SJCRH30 (cell line): Measurements from ENCODE around the gene ELFN2. TPM values are rescaled to one million over a fixed set of nuclear protein-coding genes. Genes with fewer than 3 reads are reported as not detected.
A peak's percentile ranks its signal among the peaks of the same experiment; 100 is the strongest.

Experiments used
- DNase-seq, 2 experiments: peaks; one replicate each; pipeline ENCODE4 v3.0.0-alpha.2; 2015 to 2020
- H3K27ac ChIP-seq: fragments of 250-450 bp; sonication (Bioruptor Pico); 2 replicates; pipeline ENCODE4 v1.5.1; 2020; ENCODE audit warnings: mild to moderate bottlenecking, moderate library complexity
- H3K27me3 ChIP-seq: fragments of 250-450 bp; sonication (Bioruptor Pico); 2 replicates; pipeline ENCODE4 v1.5.1; 2020; ENCODE audit warnings: mild to moderate bottlenecking, moderate library complexity
- H3K36me3 ChIP-seq: fragments of 250-450 bp; sonication (Bioruptor Pico); 2 replicates; pipeline ENCODE4 v1.5.1; 2020; ENCODE audit warnings: mild to moderate bottlenecking, moderate library complexity
- H3K4me1 ChIP-seq: fragments of 250-450 bp; sonication (Bioruptor Pico); 2 replicates; pipeline ENCODE4 v1.5.1; 2020; ENCODE audit warnings: mild to moderate bottlenecking, moderate library complexity
- H3K4me3 ChIP-seq: fragments of 250-450 bp; sonication (Bioruptor Pico); 2 replicates; pipeline ENCODE4 v1.5.1; 2020; ENCODE audit warnings: mild to moderate bottlenecking, moderate library complexity
- H3K9me3 ChIP-seq: fragments of 250-450 bp; sonication (Bioruptor Pico); replicated peaks from 2 replicates; pipeline ENCODE4 v1.5.1; 2020; ENCODE audit warnings: mild to moderate bottlenecking, moderate library complexity
- total RNA-seq: library from RNA; depleted of rRNA; stranded (reverse); fragments of >200 nt; shearing (Covaris generic); gene quantifications from 2 replicates; pipeline ENCODE4 v1.2.3, GENCODE V29; 2014

ELFN2 gene
- total RNA-seq, 1 experiment from 2014 or later: 0.02 TPM

GRCh38 chr22:37442537-37442936 lies 15.3 kb upstream of the ELFN2 start:
- Histone ChIP-seq H3K9me3 (0 out of 2 replicates have a peak, but pooled peaks cover 4% of the 10 kb centered on the region), H3K27ac (no peak overlapping the region), H3K4me3 (no peak overlapping the region), H3K27me3 (no peaks in the 10 kb centered on the region), H3K36me3 (no peaks in the 10 kb centered on the region), H3K4me1 (no peaks in the 10 kb centered on the region)
- no peak for DNase-seq

- Histone ChIP-seq H3K9me3 (0 out of 2 replicates have a peak, but pooled peaks cover 4% of the 10 kb centered on the region), H3K4me1 (no peaks in the 10 kb centered on the region), H3K4me3 (no peak overlapping the region), H3K27ac (no peak overlapping the region), H3K36me3 (no peaks in the 10 kb centered on the region), H3K27me3 (no peaks in the 10 kb centered on the region)
- DNase-seq: no peak
Measured at GRCh38 chr22:37442135-37442534, 14.9 kb upstream of the ELFN2 start.

- H3K27ac ChIP-seq: no peak overlapping the region
- DNase-seq: no peak
- H3K36me3 ChIP-seq: no peaks in the 10 kb centered on the region
- no peaks in the 10 kb centered on the region for H3K4me1 ChIP-seq
- no peak overlapping the region for H3K4me3 ChIP-seq
- 0 out of 2 replicates have a peak, but pooled peaks cover 4% of the 10 kb centered on the region for H3K9me3 ChIP-seq
- H3K27me3 ChIP-seq: no peaks in the 10 kb centered on the region
Measured at GRCh38 chr22:37440875-37441274, 13.6 kb upstream of the ELFN2 start.

- no peaks in the 10 kb centered on the region for H3K36me3 ChIP-seq
- H3K4me1 ChIP-seq: no peaks in the 10 kb centered on the region
- no peak overlapping the region for H3K4me3 ChIP-seq
- 0 out of 2 replicates have a peak, but pooled peaks cover 4% of the 10 kb centered on the region for H3K9me3 ChIP-seq
- no peak overlapping the region for H3K27ac ChIP-seq
- DNase-seq: no peak
- no peaks in the 10 kb centered on the region for H3K27me3 ChIP-seq
Measured at GRCh38 chr22:37439347-37439746, 12.1 kb upstream of the ELFN2 start.

GRCh38 chr22:37435970-37436603 lies 8.8 kb upstream of the ELFN2 start:
- no peaks in the 10 kb centered on the region for H3K36me3 ChIP-seq
- H3K27ac ChIP-seq: no peak overlapping the region
- no peak overlapping the region for H3K4me3 ChIP-seq
- no peaks in the 10 kb centered on the region for H3K27me3 ChIP-seq
- H3K4me1 ChIP-seq: peaks cover 15% of the 10 kb centered on the region
- DNase-seq: no peak
- peaks cover 12% of the 10 kb centered on the region for H3K9me3 ChIP-seq

GRCh38 chr22:37433786-37434185 lies 6.5 kb upstream of the ELFN2 start:
- Histone ChIP-seq H3K27me3 (no peaks in the 10 kb centered on the region), H3K4me1 (peaks cover 17% of the 10 kb centered on the region), H3K36me3 (no peaks in the 10 kb centered on the region), H3K27ac (no peak overlapping the region), H3K4me3 (no peak overlapping the region), H3K9me3 (peaks cover 8% of the 10 kb centered on the region)
- no peak for DNase-seq

GRCh38 chr22:37432708-37433054 lies 5.4 kb upstream of the ELFN2 start:
- no peak for DNase-seq
- Histone ChIP-seq H3K4me3 (no peak overlapping the region), H3K27ac (peak overlapping the region; percentile 75), H3K36me3 (no peaks in the 10 kb centered on the region), H3K9me3 (peaks cover 8% of the 10 kb centered on the region), H3K4me1 (peaks cover 17% of the 10 kb centered on the region), H3K27me3 (no peaks in the 10 kb centered on the region)

- H3K4me3 ChIP-seq: no peak overlapping the region
- H3K36me3 ChIP-seq: no peaks in the 10 kb centered on the region
- H3K27me3 ChIP-seq: no peaks in the 10 kb centered on the region
- peak; percentile 74 to 80 for DNase-seq
- peaks cover 17% of the 10 kb centered on the region for H3K4me1 ChIP-seq
- H3K27ac ChIP-seq: peak overlapping the region; percentile 75
- H3K9me3 ChIP-seq: peaks cover 8% of the 10 kb centered on the region
Measured at GRCh38 chr22:37431801-37432707, 4.8 kb upstream of the ELFN2 start.

- Histone ChIP-seq H3K27me3 (peaks cover under 1% of the 10 kb centered on the region; the same call in 1 of the 2 replicates), H3K4me1 (peaks cover 17% of the 10 kb centered on the region), H3K9me3 (peaks cover 8% of the 10 kb centered on the region), H3K27ac (peak overlapping the region; percentile 75), H3K4me3 (no peak overlapping the region), H3K36me3 (no peaks in the 10 kb centered on the region)
- no peak for DNase-seq
Measured at GRCh38 chr22:37431366-37431765, 4.1 kb upstream of the ELFN2 start.

- peaks cover 4% of the 10 kb centered on the region; the same call in 1 of the 2 replicates for H3K27me3 ChIP-seq
- no peaks in the 10 kb centered on the region for H3K36me3 ChIP-seq
- DNase-seq: no peak
- H3K4me1 ChIP-seq: peaks cover 19% of the 10 kb centered on the region
- no peak overlapping the region for H3K4me3 ChIP-seq
- peaks cover 8% of the 10 kb centered on the region for H3K9me3 ChIP-seq
- H3K27ac ChIP-seq: peak overlapping the region; percentile 75; the same call in 1 of the 2 replicates
Measured at GRCh38 chr22:37430941-37431340, 3.7 kb upstream of the ELFN2 start.

GRCh38 chr22:37428649-37429586 lies 1.6 kb upstream of the ELFN2 start:
- peaks cover 23% of the 10 kb centered on the region for H3K4me1 ChIP-seq
- H3K36me3 ChIP-seq: no peaks in the 10 kb centered on the region
- peaks cover 8% of the 10 kb centered on the region for H3K9me3 ChIP-seq
- no peak overlapping the region for H3K27ac ChIP-seq
- no peak overlapping the region for H3K4me3 ChIP-seq
- peaks cover 19% of the 10 kb centered on the region for H3K27me3 ChIP-seq
- peak; percentile 19 to 55 for DNase-seq

GRCh38 chr22:37427711-37428635 lies 694 bp upstream of the ELFN2 start:
- Histone ChIP-seq H3K27me3 (peaks cover 19% of the 10 kb centered on the region), H3K4me1 (peaks cover 23% of the 10 kb centered on the region), H3K27ac (no peak overlapping the region), H3K9me3 (peaks cover 5% of the 10 kb centered on the region), H3K36me3 (no peaks in the 10 kb centered on the region), H3K4me3 (no peak overlapping the region)
- no peak for DNase-seq

- Histone ChIP-seq H3K27me3 (peaks cover 19% of the 10 kb centered on the region), H3K36me3 (no peaks in the 10 kb centered on the region), H3K4me3 (no peak overlapping the region), H3K9me3 (no peaks in the 10 kb centered on the region), H3K4me1 (peaks cover 15% of the 10 kb centered on the region), H3K27ac (no peak overlapping the region)
- no peak for DNase-seq
Measured at GRCh38 chr22:37426706-37427134, 559 bp downstream of the ELFN2 start.
